Endothelial cell (in vitro differentiated cells): ENCODE results near the gene C10orf67. TPM values are rescaled to one million over a fixed set of nuclear protein-coding genes. Genes with fewer than 3 reads are reported as not detected.

Experiments
- DNase-seq: peaks from one replicate; pipeline ENCODE4 v3.0.0; 2021; ENCODE audit warnings: low spot score
- H3K27ac Mint-ChIP-seq: one replicate; pipeline ENCODE4 v1.8.0; 2021; ENCODE audit warnings: mixed read lengths, inconsistent platforms; ENCODE audit not compliant: unreplicated experiment
- H3K27me3 Mint-ChIP-seq: one replicate; pipeline ENCODE4 v1.8.0; 2021; ENCODE audit warnings: mild to moderate bottlenecking, moderate library complexity, mixed read lengths, inconsistent platforms; ENCODE audit not compliant: unreplicated experiment
- H3K36me3 Mint-ChIP-seq: one replicate; pipeline ENCODE4 v1.8.0; 2021; ENCODE audit warnings: mild to moderate bottlenecking, low read depth, mixed read lengths, inconsistent platforms; ENCODE audit not compliant: unreplicated experiment
- H3K4me1 Mint-ChIP-seq: one replicate; pipeline ENCODE4 v1.8.0; 2021; ENCODE audit warnings: mild to moderate bottlenecking, mixed read lengths, inconsistent platforms; ENCODE audit not compliant: unreplicated experiment
- H3K4me3 Mint-ChIP-seq: one replicate; pipeline ENCODE4 v1.8.0; 2021; ENCODE audit warnings: mild to moderate bottlenecking, mixed read lengths, inconsistent platforms; ENCODE audit not compliant: unreplicated experiment
- H3K9me3 Mint-ChIP-seq: one replicate; pipeline ENCODE4 v1.8.0; 2021; ENCODE audit warnings: mixed read lengths, inconsistent platforms; ENCODE audit not compliant: unreplicated experiment
- total RNA-seq: library from RNA; stranded (reverse); fragmentation: NEBNext Ultra II Directional; extraction: Animal tissue kit (Norgen Biotek cat#: 25700); gene quantifications from one replicate; pipeline ENCODE4 v1.2.1, GENCODE V29; 2021; ENCODE audit not compliant: unreplicated experiment
- TF ChIP-seq, protein P1 (sequence below): fragments of 200-600 bp; sonication (generic); IDR thresholded peaks from one replicate; pipeline ENCODE4 v1.5.0; 2021; ENCODE audit warnings: antibody characterized with exemption; ENCODE audit not compliant: unreplicated experiment

C10orf67 gene
- total RNA-seq, 1 donor from 2014 or later = not detected

- TF ChIP-seq, protein P1, sequence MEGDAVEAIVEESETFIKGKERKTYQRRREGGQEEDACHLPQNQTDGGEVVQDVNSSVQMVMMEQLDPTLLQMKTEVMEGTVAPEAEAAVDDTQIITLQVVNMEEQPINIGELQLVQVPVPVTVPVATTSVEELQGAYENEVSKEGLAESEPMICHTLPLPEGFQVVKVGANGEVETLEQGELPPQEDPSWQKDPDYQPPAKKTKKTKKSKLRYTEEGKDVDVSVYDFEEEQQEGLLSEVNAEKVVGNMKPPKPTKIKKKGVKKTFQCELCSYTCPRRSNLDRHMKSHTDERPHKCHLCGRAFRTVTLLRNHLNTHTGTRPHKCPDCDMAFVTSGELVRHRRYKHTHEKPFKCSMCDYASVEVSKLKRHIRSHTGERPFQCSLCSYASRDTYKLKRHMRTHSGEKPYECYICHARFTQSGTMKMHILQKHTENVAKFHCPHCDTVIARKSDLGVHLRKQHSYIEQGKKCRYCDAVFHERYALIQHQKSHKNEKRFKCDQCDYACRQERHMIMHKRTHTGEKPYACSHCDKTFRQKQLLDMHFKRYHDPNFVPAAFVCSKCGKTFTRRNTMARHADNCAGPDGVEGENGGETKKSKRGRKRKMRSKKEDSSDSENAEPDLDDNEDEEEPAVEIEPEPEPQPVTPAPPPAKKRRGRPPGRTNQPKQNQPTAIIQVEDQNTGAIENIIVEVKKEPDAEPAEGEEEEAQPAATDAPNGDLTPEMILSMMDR = no peak
- Mint-ChIP-seq H3K4me1 (peaks cover 14% of the 10 kb centered on the region), H3K27ac (no peak overlapping the region), H3K36me3 (peaks cover 4% of the 10 kb centered on the region), H3K9me3 (no peaks in the 10 kb centered on the region), H3K4me3 (no peak overlapping the region), H3K27me3 (peaks cover 45% of the 10 kb centered on the region)
- no peak for DNase-seq
These were observed 151.7 kb downstream of the C10orf67 start for GRCh38 chr10:23192712-23193434.

DNA sequence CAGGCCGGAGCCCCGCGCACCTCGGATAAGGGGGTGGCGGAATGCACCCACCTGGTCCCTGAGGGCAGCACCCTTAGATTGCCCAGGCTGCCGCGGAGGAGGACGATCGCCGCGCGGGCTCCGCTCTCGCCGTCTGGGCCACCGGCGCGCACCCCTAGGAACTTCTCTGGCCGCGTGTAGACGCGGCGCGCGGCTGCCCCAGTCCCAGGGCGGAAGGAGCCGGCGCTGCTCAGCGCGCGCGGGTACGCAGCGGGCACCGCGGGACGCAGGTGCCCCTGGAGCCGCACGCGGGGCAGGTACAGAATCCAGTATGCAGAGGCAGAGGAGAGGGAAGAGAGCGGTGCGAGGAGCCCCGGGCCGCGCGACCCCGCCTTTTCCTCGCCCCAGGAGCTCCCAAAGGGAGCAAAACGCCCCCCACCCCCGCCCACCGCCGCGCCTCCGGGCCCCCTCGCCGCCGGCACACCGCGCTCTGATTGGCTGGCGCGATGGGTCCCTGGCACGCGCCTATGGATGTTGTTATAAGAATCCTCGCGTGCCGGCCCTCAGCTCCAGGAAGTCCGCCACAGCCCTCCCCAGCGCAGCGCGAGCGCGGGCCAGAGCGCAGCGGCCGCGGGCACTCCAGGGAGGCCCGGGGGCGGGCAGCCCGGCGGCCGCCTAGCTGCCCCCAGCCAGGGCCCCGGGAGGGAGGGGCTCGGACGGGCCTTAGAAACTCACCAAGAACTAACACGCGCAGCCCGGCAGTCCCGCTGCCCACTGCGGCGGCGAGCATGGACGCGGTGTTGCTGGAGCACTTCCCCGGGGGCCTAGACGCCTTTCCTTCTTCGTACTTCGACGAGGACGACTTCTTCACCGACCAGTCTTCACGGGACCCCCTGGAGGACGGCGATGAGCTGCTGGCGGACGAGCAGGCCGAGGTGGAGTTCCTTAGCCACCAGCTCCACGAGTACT lies 152.6 kb downstream of the C10orf67 start, which contains the start of gene PTF1A:
TSS of gene PTF1A (plus strand) at position 549 of the 948 bp plus-strand sequence. CDS start at position 768, 219 bp downstream.
- DNase-seq = no peak
- TF ChIP-seq, protein P1 = no peak
- Mint-ChIP-seq H3K27ac (no peak within 1 kb of the TSS), H3K4me1 (peaks cover 14% of the 10 kb centered on the region), H3K4me3 (no peak within 1 kb of the TSS), H3K9me3 (no peaks in the 10 kb centered on the region), H3K27me3 (peaks cover 41% of the 10 kb centered on the region), H3K36me3 (peaks cover 4% of the 10 kb centered on the region)

DNA sequence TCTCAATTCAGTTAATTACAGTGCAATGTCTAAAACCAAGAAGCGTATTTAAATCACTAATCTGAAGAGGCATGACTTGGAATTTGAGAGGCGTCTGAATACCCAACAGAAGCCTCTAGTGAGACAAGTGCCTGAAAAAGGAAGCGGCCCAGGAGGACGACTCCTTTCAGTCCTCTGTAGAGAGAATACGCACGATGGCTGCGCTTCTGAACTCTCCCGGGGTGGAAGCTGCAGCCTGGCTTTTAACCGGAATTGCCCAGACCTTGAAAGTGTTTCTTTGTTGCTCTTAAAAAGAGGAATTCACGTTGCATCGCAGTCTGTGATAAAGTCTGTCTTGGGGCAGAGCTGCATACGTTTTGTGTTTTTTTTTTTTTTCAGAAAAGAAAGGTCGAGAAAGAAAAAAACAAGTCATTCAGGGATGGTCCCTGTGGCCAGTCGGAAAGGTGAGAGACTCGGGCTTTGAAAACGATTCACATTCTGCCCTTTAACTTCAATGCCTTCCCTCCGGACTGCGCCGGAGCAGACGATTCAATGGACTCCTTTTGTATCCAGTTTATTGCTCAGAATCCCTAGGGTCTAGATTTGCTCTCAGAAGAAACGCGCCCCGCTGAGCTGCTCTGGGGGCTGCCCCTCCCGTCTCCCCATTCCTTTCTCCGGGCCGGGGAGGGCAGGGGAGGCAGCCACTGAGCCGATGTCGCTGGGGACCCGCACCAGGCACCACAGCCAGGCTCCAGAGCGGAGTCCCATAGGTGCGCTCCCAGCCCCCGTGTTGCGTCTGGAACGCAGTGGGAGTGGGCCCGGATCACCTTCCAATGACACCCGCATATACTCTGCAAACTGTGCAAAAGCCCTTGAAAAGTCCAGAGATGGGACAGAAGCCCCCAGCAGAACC lies 153.5 kb downstream of the C10orf67 start:
- H3K27me3 Mint-ChIP-seq = peaks cover 36% of the 10 kb centered on the region
- no peaks in the 10 kb centered on the region for H3K9me3 Mint-ChIP-seq
- DNase-seq = no peak
- H3K27ac Mint-ChIP-seq = no peak overlapping the region
- peaks cover 14% of the 10 kb centered on the region for H3K4me1 Mint-ChIP-seq
- peaks cover 4% of the 10 kb centered on the region for H3K36me3 Mint-ChIP-seq
- peak overlapping the region; percentile 56 for H3K4me3 Mint-ChIP-seq
- TF ChIP-seq, protein P1 = no peak

DNA sequence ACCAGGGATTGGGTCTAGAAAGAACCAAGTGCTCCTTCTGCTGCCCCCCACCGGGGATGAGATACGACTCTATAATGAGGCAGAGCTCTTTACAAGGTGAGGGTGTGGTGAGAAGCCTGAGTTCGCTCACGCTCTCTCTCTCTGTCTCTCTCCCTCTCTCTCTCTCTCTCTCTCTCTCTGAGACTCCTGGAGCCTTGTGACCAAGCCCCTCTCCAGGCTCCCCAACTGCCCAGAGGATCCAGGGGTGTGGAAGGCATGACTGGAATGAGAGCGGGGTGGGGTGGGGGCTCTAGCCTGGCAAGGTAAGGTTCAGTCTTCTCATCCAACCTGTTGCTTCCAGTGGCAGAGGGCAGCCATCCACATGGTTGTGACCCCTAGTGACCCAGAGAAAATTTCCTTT lies 155.6 kb downstream of the C10orf67 start:
- H3K4me3 Mint-ChIP-seq = no peak overlapping the region
- no peak for DNase-seq
- no peak overlapping the region for H3K27ac Mint-ChIP-seq
- no peaks in the 10 kb centered on the region for H3K9me3 Mint-ChIP-seq
- H3K4me1 Mint-ChIP-seq = peaks cover 11% of the 10 kb centered on the region
- TF ChIP-seq, protein P1 = no peak
- H3K36me3 Mint-ChIP-seq = peaks cover 4% of the 10 kb centered on the region
- peaks cover 29% of the 10 kb centered on the region for H3K27me3 Mint-ChIP-seq
